OCI-LY3 (cell line): ENCODE measurements around the gene PDE12.

Source experiments
- CTCF ChIP-seq: fragments of 200-600, 300-600 bp; sonication (generic); IDR thresholded peaks from 2 replicates; pipeline ENCODE4 v1.5.1; 2014; ENCODE audit warnings: antibody characterized with exemption, low read length, low read depth
- EZH2phosphoT487 ChIP-seq: fragments of 200-600 bp; shearing (Covaris generic); IDR thresholded peaks from 2 replicates; pipeline ENCODE4 v1.6.1; 2018; ENCODE audit warnings: antibody characterized with exemption, mixed run types, low read depth

- TF ChIP-seq CTCF (no peak), EZH2phosphoT487 (no peak)
These were observed 49.6 kb downstream of the PDE12 start for GRCh38 chr3:57605683-57606082.
